HG02885 (cell line): ENCODE data around the gene SRGAP1.

Experiments used
- ATAC-seq: cut with Tn5 transposase; IDR thresholded peaks from one replicate; pipeline ENCODE4 v1.9.1; 2021; ENCODE audit warnings: mild to moderate bottlenecking; ENCODE audit not compliant: unreplicated experiment, poor library complexity

SRGAP1 gene

GRCh38 chr12:63844391-63845341 lies at the start of gene SRGAP1:
SRGAP1 (plus strand) TSS chr12:63844700; CDS start chr12:63844817, 117 bp downstream.
- ATAC-seq: no peak

GRCh38 chr12:63795032-63795687 lies 49.3 kb upstream of the SRGAP1 start:
- no peak for ATAC-seq

GRCh38 chr12:63795944-63796343 lies 48.6 kb upstream of the SRGAP1 start:
- ATAC-seq: no peak

GRCh38 chr12:63802012-63802608 lies 42.4 kb upstream of the SRGAP1 start:
- ATAC-seq: peak; percentile 56

GRCh38 chr12:63804746-63805145 lies 39.8 kb upstream of the SRGAP1 start:
- ATAC-seq: no peak

- no peak for ATAC-seq
Observed at GRCh38 chr12:63805704-63806672, 38.5 kb upstream of the SRGAP1 start.

- ATAC-seq: no peak
Observed at GRCh38 chr12:63808631-63809030, 35.9 kb upstream of the SRGAP1 start.

- no peak for ATAC-seq
Observed at GRCh38 chr12:63809566-63809965, 34.9 kb upstream of the SRGAP1 start.

GRCh38 chr12:63811334-63811733 lies 33.2 kb upstream of the SRGAP1 start:
- no peak for ATAC-seq

- ATAC-seq: no peak
Observed at GRCh38 chr12:63811755-63812154, 32.7 kb upstream of the SRGAP1 start.

GRCh38 chr12:63814146-63814772 lies 30.2 kb upstream of the SRGAP1 start:
- ATAC-seq: peak; percentile 49

GRCh38 chr12:63815482-63815852 lies 29.0 kb upstream of the SRGAP1 start:
- ATAC-seq: no peak

GRCh38 chr12:63816031-63816430 lies 28.5 kb upstream of the SRGAP1 start:
- ATAC-seq: no peak

GRCh38 chr12:63820427-63820826 lies 24.1 kb upstream of the SRGAP1 start:
- no peak for ATAC-seq

- ATAC-seq: no peak
Observed at GRCh38 chr12:63821781-63822251, 22.7 kb upstream of the SRGAP1 start.

- ATAC-seq: no peak
Observed at GRCh38 chr12:63822352-63822751, 22.1 kb upstream of the SRGAP1 start.

- ATAC-seq: no peak
Observed at GRCh38 chr12:63823040-63823439, 21.5 kb upstream of the SRGAP1 start.

- ATAC-seq: peak; percentile 90
Observed at GRCh38 chr12:63826006-63826585, 18.4 kb upstream of the SRGAP1 start.

GRCh38 chr12:63828867-63829266 lies 15.6 kb upstream of the SRGAP1 start:
- no peak for ATAC-seq
